GM18519 (cell line): Measurements from ENCODE around the gene DCAF6.

Experiments used
- ATAC-seq: cut with Tn5 transposase; IDR thresholded peaks from one replicate; pipeline ENCODE4 v1.9.1; 2021; ENCODE audit warnings: mild to moderate bottlenecking, moderate library complexity; ENCODE audit not compliant: unreplicated experiment, low FRiP score

Gene DCAF6

GRCh38 chr1:168096296-168097165, 160.0 kb downstream of the DCAF6 start:
- no peak for ATAC-seq

- no peak for ATAC-seq
These were observed 161.5 kb downstream of the DCAF6 start for GRCh38 chr1:168097921-168098528.

- no peak for ATAC-seq
These were observed 162.2 kb downstream of the DCAF6 start for GRCh38 chr1:168098534-168099320.

- no peak for ATAC-seq
These were observed 162.9 kb downstream of the DCAF6 start for GRCh38 chr1:168099337-168099801.

DNA sequence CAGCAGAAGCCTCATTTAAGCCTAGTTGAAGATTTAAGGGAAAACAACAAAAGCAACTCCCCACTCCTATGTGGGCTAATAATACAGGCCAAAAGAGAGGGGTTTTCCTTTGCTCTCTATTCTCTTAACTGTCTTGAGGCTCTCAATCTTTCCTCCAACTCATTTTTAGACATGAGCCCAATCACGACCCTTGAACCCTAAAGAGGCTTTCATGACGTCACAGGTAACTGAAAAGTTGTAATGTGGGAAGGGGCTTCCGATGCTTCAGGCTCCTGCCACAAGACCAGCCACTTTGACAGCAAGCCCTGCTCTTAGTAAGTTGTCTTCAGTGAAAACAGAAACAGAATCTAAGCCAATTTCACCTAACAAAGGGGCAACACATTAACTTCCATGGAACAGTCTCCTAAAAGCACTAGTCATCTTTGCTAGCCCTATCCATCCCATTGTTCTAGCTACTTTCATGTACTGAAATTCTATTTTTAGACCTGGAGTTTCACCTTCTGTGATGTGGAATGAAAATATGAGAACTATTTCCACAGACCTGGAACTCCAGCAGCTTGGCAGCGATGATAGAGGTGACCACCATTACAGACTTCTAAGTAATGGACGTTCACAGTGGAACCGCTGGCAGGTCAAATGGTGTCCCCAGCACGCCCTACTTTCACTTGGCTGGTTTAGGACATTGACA, 164.0 kb downstream of the DCAF6 start:
- ATAC-seq, result no peak

- ATAC-seq, result no peak
These were observed 164.9 kb downstream of the DCAF6 start for GRCh38 chr1:168101336-168101735.

GRCh38 chr1:168102487-168102886, 166.0 kb downstream of the DCAF6 start:
- ATAC-seq, result no peak

DNA sequence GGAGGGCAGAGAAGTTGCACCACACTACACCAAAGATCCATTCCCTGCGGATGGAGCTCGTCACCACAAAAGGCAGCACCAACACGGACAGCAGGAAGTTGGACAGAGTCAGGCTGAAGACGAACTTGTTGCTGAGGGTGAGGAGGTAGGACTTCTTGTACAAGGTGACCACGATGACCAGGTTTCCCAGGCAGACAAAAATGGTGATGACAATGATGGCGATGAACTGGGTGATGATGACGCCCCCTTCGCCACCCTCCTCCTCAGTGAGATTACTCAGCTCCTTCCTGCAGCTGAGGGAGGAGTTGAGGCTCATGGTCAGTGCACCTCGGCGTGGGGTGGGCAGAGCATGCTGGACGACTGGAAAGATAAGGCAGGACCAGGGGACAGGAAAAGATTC, 168.1 kb downstream of the DCAF6 start:
- no peak for ATAC-seq

DNA sequence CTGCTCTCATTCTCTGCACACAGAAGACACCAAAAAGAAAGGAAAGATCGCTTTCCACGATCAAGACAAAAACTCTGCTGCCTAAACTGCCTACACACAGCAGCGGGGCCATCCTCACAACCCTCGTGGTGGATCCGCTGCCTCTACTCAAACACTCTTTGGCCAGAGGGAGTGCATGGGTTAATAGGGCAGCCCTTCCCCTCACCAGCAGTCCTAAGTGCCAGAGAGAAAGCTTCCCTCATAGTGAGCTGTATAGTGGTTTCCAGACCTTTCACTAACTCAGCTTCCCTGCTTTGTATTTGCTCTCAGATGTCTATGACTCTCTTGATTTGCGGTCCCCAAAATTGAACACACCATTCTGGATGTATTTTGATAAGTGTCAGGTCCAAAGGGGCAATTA, 169.4 kb downstream of the DCAF6 start:
- ATAC-seq, result no peak

DNA sequence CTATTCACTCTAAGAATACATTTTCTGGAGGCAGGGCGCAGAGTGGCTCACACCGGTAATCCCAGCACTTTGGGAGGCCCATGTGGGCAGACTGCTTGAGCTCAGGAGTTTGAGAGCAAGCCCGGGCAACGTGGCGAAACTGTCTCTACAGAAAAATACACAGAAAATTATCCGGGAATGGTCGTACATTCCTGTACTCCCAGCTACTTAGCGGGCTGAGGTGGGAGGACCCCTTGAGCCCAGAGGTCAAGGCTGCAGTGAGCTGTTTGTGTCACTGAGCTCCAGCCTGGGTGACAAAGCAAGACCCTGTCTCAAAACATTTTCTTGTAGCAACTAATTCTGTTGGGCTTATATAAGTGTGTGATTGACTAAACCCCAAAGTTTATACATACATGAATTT, 169.8 kb downstream of the DCAF6 start:
- ATAC-seq, result no peak

DNA sequence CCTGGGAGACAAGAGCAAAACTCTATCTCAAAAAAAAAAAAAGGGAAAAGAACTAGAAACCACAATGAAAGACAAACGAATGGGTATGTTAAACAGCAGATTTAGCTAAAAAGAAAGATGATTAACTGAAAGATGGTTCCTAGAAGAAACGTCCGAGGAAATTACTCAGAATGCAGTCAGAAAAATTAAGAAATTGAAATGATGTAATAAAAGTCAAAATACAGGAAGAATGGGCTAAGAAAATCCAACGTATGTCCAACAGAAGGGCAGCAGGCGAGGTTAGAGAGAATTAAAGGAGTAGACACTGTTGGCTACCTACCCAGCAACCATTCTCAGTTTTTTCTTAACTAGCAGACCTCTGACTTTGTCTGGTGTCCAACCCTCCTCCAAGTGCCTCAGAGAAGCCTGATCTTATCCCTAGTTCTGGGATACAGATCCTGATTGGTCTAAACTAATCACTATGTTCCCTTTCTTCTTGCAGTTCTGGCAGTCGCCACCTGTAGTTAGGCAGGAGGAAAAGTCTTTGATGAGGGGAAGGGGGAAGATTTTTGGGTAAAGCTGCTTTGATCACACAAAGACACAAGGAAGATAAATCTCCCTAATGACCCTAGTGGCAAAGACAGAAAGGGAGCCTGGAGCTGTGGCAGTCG, 174.5 kb downstream of the DCAF6 start:
- ATAC-seq, result no peak

GRCh38 chr1:168112673-168113305, 176.3 kb downstream of the DCAF6 start:
- ATAC-seq, result no peak

GRCh38 chr1:168114845-168115244, 178.4 kb downstream of the DCAF6 start:
- ATAC-seq, result no peak

- no peak for ATAC-seq
These were observed 179.9 kb downstream of the DCAF6 start for GRCh38 chr1:168116327-168116799.

- no peak for ATAC-seq
These were observed 183.3 kb downstream of the DCAF6 start for GRCh38 chr1:168119750-168120149.

- no peak for ATAC-seq
These were observed 185.0 kb downstream of the DCAF6 start for GRCh38 chr1:168121401-168122011.

GRCh38 chr1:168125051-168125450, 188.6 kb downstream of the DCAF6 start:
- ATAC-seq, result no peak
